ENCODE data around the gene KLF18.

DNA sequence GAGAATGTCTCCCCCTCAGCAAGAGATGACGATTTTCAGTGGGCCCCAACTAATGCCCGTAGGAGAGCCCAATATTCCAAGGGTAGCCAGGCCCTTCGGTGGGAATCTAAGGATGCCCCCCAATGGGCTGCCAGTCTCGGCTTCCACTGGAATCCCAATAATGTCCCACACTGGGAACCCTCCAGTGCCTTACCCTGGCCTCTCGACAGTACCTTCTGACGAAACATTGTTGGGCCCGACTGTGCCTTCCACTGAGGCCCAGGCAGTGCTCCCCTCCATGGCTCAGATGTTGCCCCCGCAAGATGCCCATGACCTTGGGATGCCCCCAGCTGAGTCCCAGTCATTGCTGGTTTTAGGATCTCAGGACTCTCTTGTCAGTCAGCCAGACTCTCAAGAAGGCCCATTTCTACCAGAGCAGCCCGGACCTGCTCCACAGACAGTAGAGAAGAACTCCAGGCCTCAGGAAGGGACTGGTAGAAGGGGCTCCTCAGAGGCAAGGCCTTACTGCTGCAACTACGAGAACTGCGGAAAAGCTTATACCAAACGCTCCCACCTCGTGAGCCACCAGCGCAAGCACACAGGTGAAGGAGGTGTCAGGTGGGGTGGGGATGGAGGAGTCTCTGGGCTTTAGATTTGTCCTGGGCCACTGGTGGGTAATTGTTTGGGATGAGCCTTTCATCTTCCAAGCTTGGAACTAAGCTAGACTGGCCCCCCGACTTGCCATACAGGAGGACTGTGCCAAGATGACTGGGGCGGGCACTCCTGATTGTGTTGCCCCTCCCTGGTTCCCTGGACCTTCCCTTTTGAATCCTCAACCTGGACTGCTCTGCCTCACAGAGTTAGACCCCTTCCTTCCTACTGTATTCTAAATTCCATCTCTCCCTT lies 11.6 kb downstream of the KLF18 start:
- TF ChIP-seq, protein P1, sequence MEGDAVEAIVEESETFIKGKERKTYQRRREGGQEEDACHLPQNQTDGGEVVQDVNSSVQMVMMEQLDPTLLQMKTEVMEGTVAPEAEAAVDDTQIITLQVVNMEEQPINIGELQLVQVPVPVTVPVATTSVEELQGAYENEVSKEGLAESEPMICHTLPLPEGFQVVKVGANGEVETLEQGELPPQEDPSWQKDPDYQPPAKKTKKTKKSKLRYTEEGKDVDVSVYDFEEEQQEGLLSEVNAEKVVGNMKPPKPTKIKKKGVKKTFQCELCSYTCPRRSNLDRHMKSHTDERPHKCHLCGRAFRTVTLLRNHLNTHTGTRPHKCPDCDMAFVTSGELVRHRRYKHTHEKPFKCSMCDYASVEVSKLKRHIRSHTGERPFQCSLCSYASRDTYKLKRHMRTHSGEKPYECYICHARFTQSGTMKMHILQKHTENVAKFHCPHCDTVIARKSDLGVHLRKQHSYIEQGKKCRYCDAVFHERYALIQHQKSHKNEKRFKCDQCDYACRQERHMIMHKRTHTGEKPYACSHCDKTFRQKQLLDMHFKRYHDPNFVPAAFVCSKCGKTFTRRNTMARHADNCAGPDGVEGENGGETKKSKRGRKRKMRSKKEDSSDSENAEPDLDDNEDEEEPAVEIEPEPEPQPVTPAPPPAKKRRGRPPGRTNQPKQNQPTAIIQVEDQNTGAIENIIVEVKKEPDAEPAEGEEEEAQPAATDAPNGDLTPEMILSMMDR (IDR thresholded peaks at IDR 0.05): no peak
- no peak for TF ChIP-seq PHF8 (IDR thresholded peaks at IDR 0.05; ENCODE audit: borderline replicate concordance, low read depth)
- TF ChIP-seq JUN (IDR thresholded peaks at IDR 0.05): no peak
- no peak for TF ChIP-seq EP300 (IDR thresholded peaks at IDR 0.05)
- TF ChIP-seq CHD2 (IDR thresholded peaks at IDR 0.05; ENCODE audit: low read length, partially characterized antibody): no peak
- no peak for TF ChIP-seq POLR2A (IDR thresholded peaks at IDR 0.05; ENCODE audit: low read length)
- TF ChIP-seq, protein P2, sequence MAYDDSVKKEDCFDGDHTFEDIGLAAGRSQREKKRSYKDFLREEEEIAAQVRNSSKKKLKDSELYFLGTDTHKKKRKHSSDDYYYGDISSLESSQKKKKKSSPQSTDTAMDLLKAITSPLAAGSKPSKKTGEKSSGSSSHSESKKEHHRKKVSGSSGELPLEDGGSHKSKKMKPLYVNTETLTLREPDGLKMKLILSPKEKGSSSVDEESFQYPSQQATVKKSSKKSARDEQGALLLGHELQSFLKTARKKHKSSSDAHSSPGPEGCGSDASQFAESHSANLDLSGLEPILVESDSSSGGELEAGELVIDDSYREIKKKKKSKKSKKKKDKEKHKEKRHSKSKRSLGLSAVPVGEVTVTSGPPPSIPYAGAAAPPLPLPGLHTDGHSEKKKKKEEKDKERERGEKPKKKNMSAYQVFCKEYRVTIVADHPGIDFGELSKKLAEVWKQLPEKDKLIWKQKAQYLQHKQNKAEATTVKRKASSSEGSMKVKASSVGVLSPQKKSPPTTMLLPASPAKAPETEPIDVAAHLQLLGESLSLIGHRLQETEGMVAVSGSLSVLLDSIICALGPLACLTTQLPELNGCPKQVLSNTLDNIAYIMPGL (CRISPR knock-in tag; IDR thresholded peaks at IDR 0.05; ENCODE audit: borderline replicate concordance): no peak
- no peak for TF ChIP-seq RCOR1 (IDR thresholded peaks at IDR 0.05; ENCODE audit: low read depth, low read length)
- TF ChIP-seq, protein P3, sequence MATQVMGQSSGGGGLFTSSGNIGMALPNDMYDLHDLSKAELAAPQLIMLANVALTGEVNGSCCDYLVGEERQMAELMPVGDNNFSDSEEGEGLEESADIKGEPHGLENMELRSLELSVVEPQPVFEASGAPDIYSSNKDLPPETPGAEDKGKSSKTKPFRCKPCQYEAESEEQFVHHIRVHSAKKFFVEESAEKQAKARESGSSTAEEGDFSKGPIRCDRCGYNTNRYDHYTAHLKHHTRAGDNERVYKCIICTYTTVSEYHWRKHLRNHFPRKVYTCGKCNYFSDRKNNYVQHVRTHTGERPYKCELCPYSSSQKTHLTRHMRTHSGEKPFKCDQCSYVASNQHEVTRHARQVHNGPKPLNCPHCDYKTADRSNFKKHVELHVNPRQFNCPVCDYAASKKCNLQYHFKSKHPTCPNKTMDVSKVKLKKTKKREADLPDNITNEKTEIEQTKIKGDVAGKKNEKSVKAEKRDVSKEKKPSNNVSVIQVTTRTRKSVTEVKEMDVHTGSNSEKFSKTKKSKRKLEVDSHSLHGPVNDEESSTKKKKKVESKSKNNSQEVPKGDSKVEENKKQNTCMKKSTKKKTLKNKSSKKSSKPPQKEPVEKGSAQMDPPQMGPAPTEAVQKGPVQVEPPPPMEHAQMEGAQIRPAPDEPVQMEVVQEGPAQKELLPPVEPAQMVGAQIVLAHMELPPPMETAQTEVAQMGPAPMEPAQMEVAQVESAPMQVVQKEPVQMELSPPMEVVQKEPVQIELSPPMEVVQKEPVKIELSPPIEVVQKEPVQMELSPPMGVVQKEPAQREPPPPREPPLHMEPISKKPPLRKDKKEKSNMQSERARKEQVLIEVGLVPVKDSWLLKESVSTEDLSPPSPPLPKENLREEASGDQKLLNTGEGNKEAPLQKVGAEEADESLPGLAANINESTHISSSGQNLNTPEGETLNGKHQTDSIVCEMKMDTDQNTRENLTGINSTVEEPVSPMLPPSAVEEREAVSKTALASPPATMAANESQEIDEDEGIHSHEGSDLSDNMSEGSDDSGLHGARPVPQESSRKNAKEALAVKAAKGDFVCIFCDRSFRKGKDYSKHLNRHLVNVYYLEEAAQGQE (IDR thresholded peaks at IDR 0.05): no peak
- no peak for TF ChIP-seq NPAS2 (CRISPR knock-in tag; IDR thresholded peaks at IDR 0.05; ENCODE audit: borderline replicate concordance)
- no peak for TF ChIP-seq ZSCAN20 (CRISPR knock-in tag; IDR thresholded peaks at IDR 0.05)
- no peak for TF ChIP-seq RNF2 (IDR thresholded peaks at IDR 0.05; ENCODE audit: borderline replicate concordance, low read depth)
- TF ChIP-seq RAD21 (conservative IDR thresholded peaks at IDR 0.05 in 1 of 2, IDR thresholded peaks at IDR 0.05 in 1 of 2): no peak
- TF ChIP-seq TP53 (CRISPR knock-in tag; IDR thresholded peaks at IDR 0.05): no peak

Measured in A549 (cell line).